ENCODE data around the gene OPTN. TPM values are rescaled to one million over a fixed set of nuclear protein-coding genes. Genes with fewer than 3 reads are reported as not detected.

Gene OPTN
- total and polyA plus RNA-seq, 2 of the 8 experiments (the other 6 are each of a cell fraction or from before 2014, with no cell fraction given), result 4.8 to 20.1 TPM

DNA sequence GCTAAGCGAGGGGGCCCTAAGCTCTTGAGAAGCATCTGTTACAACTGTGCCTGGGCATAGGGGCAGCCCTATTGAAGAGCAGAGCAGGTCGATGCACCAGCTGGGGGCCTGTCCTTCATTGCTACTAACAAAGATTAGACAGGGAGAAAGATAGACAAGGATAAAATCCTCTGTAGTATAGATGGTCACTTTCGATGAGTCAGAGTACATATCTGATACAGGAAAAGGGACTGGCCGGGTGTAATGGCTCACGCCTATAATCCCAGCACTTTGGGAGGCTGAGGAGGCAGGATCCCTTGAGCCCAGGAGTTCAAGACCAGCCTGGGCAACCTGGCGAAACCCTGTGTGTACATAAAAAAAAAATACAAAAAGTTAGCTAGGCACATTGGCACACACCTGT, 13.6 kb downstream of the OPTN start:
- Histone ChIP-seq H3K18ac (ENCODE audit: extremely low read depth, low read length) (no peak overlapping the region), H3K56ac (replicated peaks; ENCODE audit: insufficient read length, low read depth, low read length) (no peak overlapping the region), H3K27ac (ENCODE audit: low read depth, low read length) (no peak overlapping the region), H4K20me1 (replicated peaks in 1 of 2; ENCODE audit: control insufficient read depth in 1 of 2, insufficient read depth in 2 of 2, low read length in 2 of 2) (no peaks in the 10 kb centered on the region), H3K4ac (replicated peaks; ENCODE audit: insufficient read length, low read depth, low read length) (no peak overlapping the region), H3K9ac (replicated peaks in 1 of 4; ENCODE audit: extremely low read depth in 1 of 4, low read depth in 3 of 4, low read length in 3 of 4) (no peak overlapping the region), H4K8ac (ENCODE audit: extremely low read depth, insufficient read depth, low read length) (no peak overlapping the region), H2AFZ (ENCODE audit: low read length) (no peak overlapping the region), H3K79me2 (ENCODE audit: control insufficient read depth in 1 of 2, insufficient read depth in 2 of 2, low read length in 2 of 2) (no peaks in the 10 kb centered on the region), H3K79me1 (ENCODE audit: low read depth, low read length) (no peaks in the 10 kb centered on the region), H3K4me3 (ENCODE audit: extremely low read depth in 1 of 4, insufficient read depth in 2 of 4, low read depth in 3 of 4, low read length in 4 of 4) (no peak overlapping the region), H3K27me3 (replicated peaks in 1 of 4; ENCODE audit: control insufficient read depth in 3 of 4, extremely low read depth in 1 of 4, insufficient read depth in 3 of 4, low read length in 3 of 4) (no peaks in the 10 kb centered on the region), H3K23me2 (ENCODE audit: low read depth, low read length) (no peaks in the 10 kb centered on the region; the same call in 1 of the 2 replicates), H3K36me3 (ENCODE audit: control insufficient read depth in 2 of 4, insufficient read depth in 4 of 4, low read length in 3 of 4) (peaks cover 0 to 15% (median 5%) of the 10 kb centered on the region in 4 experiments; a peak in 5 of 8 replicates), H4K91ac (replicated peaks; ENCODE audit: insufficient read length, low read length) (no peak overlapping the region), H3K4me1 (replicated peaks in 1 of 4; ENCODE audit: control insufficient read depth in 3 of 4, insufficient read depth in 4 of 4, low read length in 3 of 4) (no peaks in the 10 kb centered on the region), H3K4me2 (ENCODE audit: insufficient read depth in 1 of 2, low read depth in 2 of 2, low read length in 2 of 2) (no peak overlapping the region), H2BK120ac (replicated peaks; ENCODE audit: low read depth, low read length) (no peak overlapping the region), H2BK12ac (ENCODE audit: low read depth, low read length) (no peak overlapping the region), H4K5ac (ENCODE audit: insufficient read length, low read depth, low read length) (no peak overlapping the region), H2BK5ac (ENCODE audit: low read depth, low read length) (no peak overlapping the region), H2BK20ac (ENCODE audit: low read length) (no peak overlapping the region), H2AK5ac (ENCODE audit: low read depth, low read length) (no peak overlapping the region), H3K9me3 (ENCODE audit: insufficient read depth in 2 of 2, low read depth in 1 of 2, low read length in 1 of 2) (no peaks in the 10 kb centered on the region), H3K23ac (ENCODE audit: insufficient read length) (no peak overlapping the region), H2BK15ac (ENCODE audit: low read length) (no peak overlapping the region), H3K14ac (ENCODE audit: insufficient read length) (no peak overlapping the region)
- CTCF ChIA-PET (ENCODE audit: partially characterized antibody), result interaction anchor here (1.2 kb wide), 1 partner anchor 9 kb away, joined by 3 read pairs; no protein-coding TSS in a partner anchor
- TF ChIP-seq SIN3A (conservative IDR thresholded peaks at IDR 0.05 in 1 of 2, IDR thresholded peaks at IDR 0.05 in 1 of 2; ENCODE audit: low read depth in 1 of 2, low read length in 2 of 2) (no peak), CBX8 (IDR thresholded peaks at IDR 0.05; ENCODE audit: borderline replicate concordance, low read depth, low read length) (no peak), NRF1 (IDR thresholded peaks at IDR 0.05; ENCODE audit: low read depth, low read length) (no peak), JUND (IDR thresholded peaks at IDR 0.05; ENCODE audit: low read length) (no peak), TAF7 (optimal IDR thresholded peaks at IDR 0.05; ENCODE audit: borderline replicate concordance, low read depth, low read length) (no peak), BRCA1 (IDR thresholded peaks at IDR 0.05; ENCODE audit: low read depth, low read length) (no peak), CBX5 (IDR thresholded peaks at IDR 0.05; ENCODE audit: low read depth, low read length) (no peak), SIX5 (IDR thresholded peaks at IDR 0.05; ENCODE audit: low read depth, low read length) (no peak), CHD2 (IDR thresholded peaks at IDR 0.05; ENCODE audit: low read length) (no peak), POU5F1 (IDR thresholded peaks at IDR 0.05; ENCODE audit: low read depth, low read length) (no peak), CEBPB (IDR thresholded peaks at IDR 0.05; ENCODE audit: low read depth, low read length) (no peak), HDAC2 (IDR thresholded peaks at IDR 0.05; ENCODE audit: borderline replicate concordance in 1 of 2, low read depth in 2 of 2, low read length in 2 of 2) (no peak), GABPA (IDR thresholded peaks at IDR 0.05; ENCODE audit: borderline replicate concordance, insufficient read depth, low read length) (no peak), RAD21 (IDR thresholded peaks at IDR 0.05 in 1 of 2, conservative IDR thresholded peaks at IDR 0.05 in 1 of 2; ENCODE audit: low read depth in 2 of 2, low read length in 2 of 2) (no peak)
- 72% methylated on average over 6 of the region's 6 CpGs; no CpG with 5 or more reads in 1 of the 2 experiments for WGBS, 2 experiments (ENCODE audit: extremely low coverage in 1 of 2, insufficient coverage in 1 of 2, insufficient read length in 1 of 2, insufficient replicate concordance in 2 of 2, low coverage in 1 of 2, low lambda C conversion rate in 2 of 2, missing lambda C conversion rate in 1 of 2)
- DNase-seq (ENCODE audit: low read depth in 1 of 2, low spot score in 2 of 2), result no peak
- POLR2A ChIA-PET (ENCODE audit: partially characterized antibody), result no interaction called here
- FAIRE-seq, result no peak

Data from H1 (cell line).